ENCODE measurements around the gene ADORA1. TPM values are rescaled to one million over a fixed set of nuclear protein-coding genes. Genes with fewer than 3 reads are reported as not detected.

Gene ADORA1
- total RNA-seq, 1 donor from 2014 or later: 7.0 TPM

DNA sequence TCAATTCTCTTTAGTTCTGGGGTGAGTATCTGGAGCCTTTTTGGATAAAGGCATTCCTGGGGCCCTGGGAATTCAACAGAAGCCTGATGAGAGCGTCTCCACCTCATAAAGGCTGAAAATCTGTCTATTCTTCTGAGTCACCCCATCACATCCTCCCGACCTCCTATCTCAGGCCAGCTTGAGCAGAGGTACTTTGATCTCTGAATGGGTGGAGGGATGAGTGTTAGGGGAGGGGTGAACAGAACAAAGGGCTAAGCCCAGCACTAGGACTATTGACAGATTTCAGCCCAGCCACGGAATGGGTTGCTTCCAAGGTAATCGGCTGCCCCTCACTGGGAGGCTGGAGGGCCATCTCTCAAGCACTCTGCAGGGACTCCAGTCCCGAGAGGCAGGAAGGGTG, 50.6 kb downstream of the ADORA1 start:
- Histone ChIP-seq H3K36me3 (ENCODE audit: control insufficient read depth, insufficient read depth, low read length) (no peaks in the 10 kb centered on the region), H3K4me3 (ENCODE audit: low read depth, low read length) (no peak overlapping the region), H3K27me3 (ENCODE audit: control insufficient read depth, insufficient read depth, low read length) (no peaks in the 10 kb centered on the region)
- TF ChIP-seq, protein P1, sequence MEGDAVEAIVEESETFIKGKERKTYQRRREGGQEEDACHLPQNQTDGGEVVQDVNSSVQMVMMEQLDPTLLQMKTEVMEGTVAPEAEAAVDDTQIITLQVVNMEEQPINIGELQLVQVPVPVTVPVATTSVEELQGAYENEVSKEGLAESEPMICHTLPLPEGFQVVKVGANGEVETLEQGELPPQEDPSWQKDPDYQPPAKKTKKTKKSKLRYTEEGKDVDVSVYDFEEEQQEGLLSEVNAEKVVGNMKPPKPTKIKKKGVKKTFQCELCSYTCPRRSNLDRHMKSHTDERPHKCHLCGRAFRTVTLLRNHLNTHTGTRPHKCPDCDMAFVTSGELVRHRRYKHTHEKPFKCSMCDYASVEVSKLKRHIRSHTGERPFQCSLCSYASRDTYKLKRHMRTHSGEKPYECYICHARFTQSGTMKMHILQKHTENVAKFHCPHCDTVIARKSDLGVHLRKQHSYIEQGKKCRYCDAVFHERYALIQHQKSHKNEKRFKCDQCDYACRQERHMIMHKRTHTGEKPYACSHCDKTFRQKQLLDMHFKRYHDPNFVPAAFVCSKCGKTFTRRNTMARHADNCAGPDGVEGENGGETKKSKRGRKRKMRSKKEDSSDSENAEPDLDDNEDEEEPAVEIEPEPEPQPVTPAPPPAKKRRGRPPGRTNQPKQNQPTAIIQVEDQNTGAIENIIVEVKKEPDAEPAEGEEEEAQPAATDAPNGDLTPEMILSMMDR (IDR thresholded peaks at IDR 0.05; ENCODE audit: insufficient read depth, low read length, poor library complexity, severe bottlenecking): no peak
- DNase-seq (ENCODE audit: low read depth): no peak

GRCh38 chr1:203178821-203179666, 51.5 kb downstream of the ADORA1 start:
- DNase-seq (ENCODE audit: low read depth): no peak
- TF ChIP-seq, protein P1 (IDR thresholded peaks at IDR 0.05; ENCODE audit: insufficient read depth, low read length, poor library complexity, severe bottlenecking): no peak
- no peaks in the 10 kb centered on the region for H3K27me3 ChIP-seq (ENCODE audit: control insufficient read depth, insufficient read depth, low read length)
- no peak overlapping the region for H3K4me3 ChIP-seq (ENCODE audit: low read depth, low read length)
- H3K36me3 ChIP-seq (ENCODE audit: control insufficient read depth, insufficient read depth, low read length): no peaks in the 10 kb centered on the region

DNA sequence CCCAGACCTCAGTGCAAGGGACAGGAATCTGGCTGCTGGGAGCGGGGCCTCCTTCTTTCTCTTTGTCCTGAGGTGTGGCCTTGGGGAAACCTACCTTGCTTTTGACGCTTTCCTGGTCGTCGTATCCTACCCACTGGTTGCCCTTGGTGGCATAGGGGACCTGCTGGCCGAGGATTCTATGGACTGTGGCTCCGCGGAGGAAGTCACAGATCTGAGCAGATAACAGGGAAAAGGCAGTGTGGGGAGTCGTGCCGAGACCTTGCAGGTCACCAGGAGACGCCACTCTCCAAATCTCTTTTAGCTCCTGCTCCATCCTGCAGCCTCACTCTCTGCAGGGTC, 52.1 kb downstream of the ADORA1 start:
- no peak for DNase-seq (ENCODE audit: low read depth)
- TF ChIP-seq, protein P1 (IDR thresholded peaks at IDR 0.05; ENCODE audit: insufficient read depth, low read length, poor library complexity, severe bottlenecking): no peak
- H3K36me3 ChIP-seq (ENCODE audit: control insufficient read depth, insufficient read depth, low read length): no peaks in the 10 kb centered on the region
- no peaks in the 10 kb centered on the region for H3K27me3 ChIP-seq (ENCODE audit: control insufficient read depth, insufficient read depth, low read length)
- H3K4me3 ChIP-seq (ENCODE audit: low read depth, low read length): no peak overlapping the region

- DNase-seq (ENCODE audit: low read depth): no peak
- TF ChIP-seq, protein P1 (IDR thresholded peaks at IDR 0.05; ENCODE audit: insufficient read depth, low read length, poor library complexity, severe bottlenecking): no peak
- no peaks in the 10 kb centered on the region for H3K27me3 ChIP-seq (ENCODE audit: control insufficient read depth, insufficient read depth, low read length)
- H3K4me3 ChIP-seq (ENCODE audit: low read depth, low read length): no peak overlapping the region
- H3K36me3 ChIP-seq (ENCODE audit: control insufficient read depth, insufficient read depth, low read length): no peaks in the 10 kb centered on the region
Measured at GRCh38 chr1:203180611-203181330, 53.2 kb downstream of the ADORA1 start.

DNA sequence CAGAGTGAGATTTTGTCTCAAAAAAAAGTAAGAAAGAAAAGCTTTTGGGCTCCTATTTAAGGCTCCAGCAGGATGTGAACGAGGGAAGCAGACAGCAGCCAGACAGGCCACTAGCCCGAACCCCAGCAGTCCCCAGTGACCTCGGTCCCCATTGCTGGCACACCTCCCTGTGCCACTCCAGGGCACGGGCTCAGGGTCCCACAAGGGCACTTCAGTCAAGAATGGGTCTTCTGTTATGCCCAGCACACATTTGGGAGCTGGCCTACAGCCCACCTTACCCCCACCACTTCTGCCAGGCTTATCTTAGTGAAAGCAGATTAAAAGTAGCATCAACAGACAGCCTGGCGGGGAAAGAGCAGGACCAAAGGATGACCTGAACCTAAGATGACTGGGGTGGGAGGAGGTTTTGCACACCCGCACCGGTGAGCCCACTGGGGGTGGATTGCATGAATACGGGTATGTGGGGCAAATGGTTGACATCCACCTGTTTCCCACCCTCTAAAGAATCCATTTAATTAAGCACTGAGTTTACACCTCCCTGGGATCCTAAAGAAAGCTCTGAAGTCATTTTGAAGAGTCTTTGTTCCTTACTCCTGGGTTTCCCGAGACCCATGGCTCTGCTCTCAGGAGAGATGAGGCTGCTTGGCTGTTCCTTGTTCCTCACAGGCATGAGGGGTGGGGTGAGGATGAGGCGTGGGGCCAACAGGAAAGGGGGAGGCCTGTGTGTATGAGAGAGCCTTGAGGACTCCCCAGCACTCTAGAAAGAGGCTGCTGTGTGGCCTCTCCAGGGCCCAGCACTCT, 54.3 kb downstream of the ADORA1 start:
- no peaks in the 10 kb centered on the region for H3K27me3 ChIP-seq (ENCODE audit: control insufficient read depth, insufficient read depth, low read length)
- no peak for DNase-seq (ENCODE audit: low read depth)
- no peak overlapping the region for H3K4me3 ChIP-seq (ENCODE audit: low read depth, low read length)
- no peaks in the 10 kb centered on the region for H3K36me3 ChIP-seq (ENCODE audit: control insufficient read depth, insufficient read depth, low read length)
- TF ChIP-seq, protein P1 (IDR thresholded peaks at IDR 0.05; ENCODE audit: insufficient read depth, low read length, poor library complexity, severe bottlenecking): no peak

Measured in kidney epithelial cell (primary cell).